ENCODE data around the gene AHRR. TPM values are rescaled to one million over a fixed set of nuclear protein-coding genes. Genes with fewer than 3 reads are reported as not detected.
A peak's percentile ranks its signal among the peaks of the same experiment; 100 is the strongest.
"Not testable (repeated sequence)": the region's sequence is repeated elsewhere in the genome, so short reads cannot be mapped to it uniquely, and the experiment has no call there.

Gene AHRR
- total RNA-seq, 1 donor from 2014 or later = 2.0 TPM

- TF ChIP-seq CTCF (IDR thresholded peaks at IDR 0.05; ENCODE audit: partially characterized antibody, unreplicated experiment) = no peak
- peaks cover 4% of the 10 kb centered on the region for H3K9me3 Mint-ChIP-seq (ENCODE audit: unreplicated experiment)
- peaks cover 5% of the 10 kb centered on the region for H3K4me1 Mint-ChIP-seq (ENCODE audit: low read depth, unreplicated experiment)
- peak; percentile 10 for DNase-seq
- peaks cover 4% of the 10 kb centered on the region for H3K27me3 Mint-ChIP-seq (ENCODE audit: unreplicated experiment)
- H3K27ac Mint-ChIP-seq (ENCODE audit: unreplicated experiment) = no peak overlapping the region
- H3K4me3 Mint-ChIP-seq (ENCODE audit: unreplicated experiment) = no peak overlapping the region
- H3K36me3 Mint-ChIP-seq (ENCODE audit: unreplicated experiment) = peaks cover 10% of the 10 kb centered on the region
These were observed 47.8 kb downstream of the AHRR start for GRCh38 chr5:369151-369868.

DNA sequence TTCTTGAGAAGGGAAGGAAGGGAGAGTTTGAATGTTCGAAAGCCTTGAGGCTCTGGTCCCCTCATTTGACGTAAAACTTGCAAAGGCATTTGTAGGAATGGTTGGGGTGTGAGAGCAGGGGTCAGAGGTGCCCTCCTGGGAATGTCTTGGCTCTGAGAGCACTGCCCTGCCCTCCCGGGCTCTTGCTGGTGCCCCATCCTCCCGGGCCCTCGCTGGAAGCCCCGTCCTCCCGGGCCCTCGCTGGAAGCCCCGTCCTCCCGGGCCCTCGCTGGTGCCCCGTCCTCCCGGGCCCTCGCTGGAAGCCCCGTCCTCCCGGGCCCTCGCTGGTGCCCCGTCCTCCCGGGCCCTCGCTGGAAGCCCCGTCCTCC lies 48.3 kb downstream of the AHRR start:
- H3K4me1 Mint-ChIP-seq (ENCODE audit: low read depth, unreplicated experiment); H3K36me3 Mint-ChIP-seq (ENCODE audit: unreplicated experiment); H3K4me3 Mint-ChIP-seq (ENCODE audit: unreplicated experiment); H3K27me3 Mint-ChIP-seq (ENCODE audit: unreplicated experiment); H3K27ac Mint-ChIP-seq (ENCODE audit: unreplicated experiment); DNase-seq; H3K9me3 Mint-ChIP-seq (ENCODE audit: unreplicated experiment): not testable (repeated sequence)

GRCh38 chr5:370311-370958 lies 48.9 kb downstream of the AHRR start:
- no peak for TF ChIP-seq CTCF (IDR thresholded peaks at IDR 0.05; ENCODE audit: partially characterized antibody, unreplicated experiment)
- peaks cover 7% of the 10 kb centered on the region for H3K36me3 Mint-ChIP-seq (ENCODE audit: unreplicated experiment)
- peaks cover 6% of the 10 kb centered on the region for H3K4me1 Mint-ChIP-seq (ENCODE audit: low read depth, unreplicated experiment)
- peak; percentile 12 for DNase-seq
- no peak overlapping the region for H3K27ac Mint-ChIP-seq (ENCODE audit: unreplicated experiment)
- peaks cover 6% of the 10 kb centered on the region for H3K27me3 Mint-ChIP-seq (ENCODE audit: unreplicated experiment)
- no peak overlapping the region for H3K4me3 Mint-ChIP-seq (ENCODE audit: unreplicated experiment)
- H3K9me3 Mint-ChIP-seq (ENCODE audit: unreplicated experiment) = peaks cover 4% of the 10 kb centered on the region

DNA sequence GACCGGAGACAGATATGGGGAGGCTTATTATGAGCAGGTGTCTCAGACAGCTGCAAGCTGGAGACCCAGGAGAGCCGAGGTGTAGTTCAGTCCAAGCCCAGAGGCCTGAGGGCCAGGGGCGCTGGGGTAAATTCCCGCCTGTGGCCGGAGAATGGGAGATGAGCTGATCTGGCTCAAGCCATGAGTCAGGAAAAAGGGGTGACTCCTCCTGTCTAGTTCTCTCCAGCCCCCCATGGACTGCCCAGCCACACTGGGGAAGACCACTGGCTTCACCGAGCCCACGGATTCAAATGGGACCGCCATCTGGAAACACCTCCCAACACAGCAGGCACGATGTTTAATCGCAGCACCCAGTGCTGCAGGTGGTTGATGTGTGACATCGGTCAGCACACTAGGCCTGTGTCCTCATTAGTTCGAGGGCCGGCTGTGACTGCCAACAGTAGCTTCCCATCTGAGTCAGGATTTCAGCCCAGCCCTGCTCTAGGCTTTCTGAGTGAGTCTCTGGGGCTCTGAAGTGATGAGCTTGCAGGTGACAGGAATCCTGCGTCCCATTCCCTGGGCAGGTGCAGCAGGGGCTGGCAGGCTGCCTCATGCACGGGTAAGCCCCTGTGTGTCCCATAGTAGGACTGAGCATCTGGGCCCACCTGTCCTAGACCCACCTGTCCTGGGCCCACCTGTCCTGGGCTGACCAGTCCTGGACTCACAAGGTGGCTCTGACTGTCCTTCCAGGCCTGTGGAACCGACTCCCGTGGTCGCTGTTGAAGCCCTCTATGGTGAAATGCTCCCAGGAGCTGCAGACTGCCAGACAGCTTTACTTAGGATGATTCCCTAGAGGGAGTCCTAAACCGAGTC lies 49.7 kb downstream of the AHRR start:
- H3K9me3 Mint-ChIP-seq (ENCODE audit: unreplicated experiment) = peaks cover 4% of the 10 kb centered on the region
- H3K27ac Mint-ChIP-seq (ENCODE audit: unreplicated experiment) = no peak overlapping the region
- peaks cover 6% of the 10 kb centered on the region for H3K27me3 Mint-ChIP-seq (ENCODE audit: unreplicated experiment)
- no peak overlapping the region for H3K4me3 Mint-ChIP-seq (ENCODE audit: unreplicated experiment)
- DNase-seq = peak; percentile 12
- peaks cover 6% of the 10 kb centered on the region for H3K4me1 Mint-ChIP-seq (ENCODE audit: low read depth, unreplicated experiment)
- H3K36me3 Mint-ChIP-seq (ENCODE audit: unreplicated experiment) = peaks cover 7% of the 10 kb centered on the region
- TF ChIP-seq CTCF (IDR thresholded peaks at IDR 0.05; ENCODE audit: partially characterized antibody, unreplicated experiment) = no peak

DNA sequence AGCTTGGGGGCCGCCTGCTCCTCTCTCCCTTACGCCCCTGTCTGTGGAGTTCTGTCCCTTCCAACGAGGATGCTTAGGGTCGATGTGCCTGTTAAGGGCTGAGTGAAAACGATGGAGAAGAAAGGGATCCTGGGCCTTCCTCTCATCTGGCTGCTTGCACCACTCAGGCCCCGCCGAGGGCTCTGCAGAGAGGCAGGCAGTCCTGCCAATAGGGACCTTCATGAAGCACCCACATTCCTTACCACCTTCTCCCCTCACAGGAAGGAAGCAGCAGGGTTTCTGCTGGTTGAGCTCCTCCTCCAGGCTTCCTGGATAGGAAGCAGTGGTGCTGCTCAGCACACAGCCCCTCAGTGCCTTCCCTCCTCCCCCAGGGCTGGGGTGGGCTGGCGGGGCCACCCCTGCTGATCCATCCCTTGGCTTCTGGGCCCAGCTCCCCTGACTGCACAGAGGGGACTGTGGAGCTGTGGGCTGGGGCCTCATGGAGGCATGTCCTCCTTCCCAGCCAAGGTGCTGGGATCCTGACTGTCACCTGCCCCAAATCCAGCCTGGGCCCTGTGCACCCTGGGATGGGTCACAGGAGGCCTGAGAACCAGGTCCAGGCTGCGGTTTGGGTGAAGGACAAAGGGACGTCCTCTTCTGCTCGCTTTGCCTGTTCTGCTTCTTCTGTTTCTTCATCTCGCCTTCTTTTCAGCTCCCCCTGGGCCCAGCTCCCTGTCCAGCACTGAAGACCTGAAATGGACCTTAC lies 50.5 kb downstream of the AHRR start:
- no peak for TF ChIP-seq CTCF (IDR thresholded peaks at IDR 0.05; ENCODE audit: partially characterized antibody, unreplicated experiment)
- DNase-seq = peak; percentile 17
- Mint-ChIP-seq H3K27me3 (ENCODE audit: unreplicated experiment) (peaks cover 8% of the 10 kb centered on the region), H3K9me3 (ENCODE audit: unreplicated experiment) (peaks cover 4% of the 10 kb centered on the region), H3K4me3 (ENCODE audit: unreplicated experiment) (no peak overlapping the region), H3K36me3 (ENCODE audit: unreplicated experiment) (peaks cover 2% of the 10 kb centered on the region), H3K27ac (ENCODE audit: unreplicated experiment) (no peak overlapping the region), H3K4me1 (ENCODE audit: low read depth, unreplicated experiment) (peaks cover 6% of the 10 kb centered on the region)

Measured in glutamatergic neuron (in vitro differentiated cells).